Aorta (tissue), 5 donors: Measurements from ENCODE around the gene PLXNA2. TPM values are rescaled to one million over a fixed set of nuclear protein-coding genes. Genes with fewer than 3 reads are reported as not detected.

Experiments
- ATAC-seq: fragments of 200-7000 bp; cut with Tn5 transposase; one replicate; pipeline ENCODE4 v1.9.1; 2022; ENCODE audit warnings: moderate library complexity; ENCODE audit not compliant: low FRiP score
- DNase-seq, 2 donors: peaks; one replicate each; pipeline ENCODE4 v3.0.0-alpha.2; 2020
- H3K27ac ChIP-seq, 2 donors: one replicate each; pipeline ENCODE4 v1.5.1; 2013; ENCODE audit warnings: low read length in 2 of 2, mild to moderate bottlenecking in 2 of 2, moderate library complexity in 2 of 2, control low read depth in 1 of 2, inconsistent platforms in 1 of 2, low read depth in 1 of 2
- H3K27me3 ChIP-seq, 2 donors: one replicate each; pipeline ENCODE4 v1.6.1; 2013; ENCODE audit warnings: control low read depth in 1 of 2, low read length in 1 of 2, mild to moderate bottlenecking in 1 of 2, moderate library complexity in 1 of 2; ENCODE audit not compliant: insufficient read depth in 2 of 2, control insufficient read depth in 1 of 2
- H3K36me3 ChIP-seq, 2 donors: one replicate each; pipeline ENCODE4 v1.6.1; 2013; ENCODE audit warnings: control low read depth in 1 of 2, low read length in 1 of 2, mild to moderate bottlenecking in 1 of 2; ENCODE audit not compliant: insufficient read depth in 2 of 2, control insufficient read depth in 1 of 2
- H3K4me1 ChIP-seq, 2 donors: one replicate each; pipeline ENCODE4 v1.6.1; 2013; ENCODE audit warnings: low read length in 2 of 2, control low read depth in 1 of 2, mild to moderate bottlenecking in 1 of 2, moderate library complexity in 1 of 2; ENCODE audit not compliant: insufficient read depth in 2 of 2, control insufficient read depth in 1 of 2
- H3K4me3 ChIP-seq, 2 donors: one replicate each; pipeline ENCODE4 v1.5.1; 2013; ENCODE audit warnings: low read length in 2 of 2, control low read depth in 1 of 2, mild to moderate bottlenecking in 1 of 2
- H3K9me3 ChIP-seq: one replicate; pipeline ENCODE4 v1.6.1; 2013; ENCODE audit warnings: mild to moderate bottlenecking, low read length; ENCODE audit not compliant: control insufficient read depth
- WGBS, 2 donors: extraction: QIAGEN DNeasy Blood & Tissue Kit; methylation state at CpG; one replicate each; pipeline ENCODE4 v1.1.7; 2013; 5-methylcytosine and 5-hydroxymethylcytosine counted together
- intact Hi-C, 2 donors: fragments of 100-400 bp; cut with DNase I; formaldehyde crosslinking; loops; one replicate each; pipeline versions ENCODE4 v1.14.2 to v1.15.0; 2022
- polyA plus RNA-seq, 2 donors: library from polyadenylated mRNA; stranded (reverse); fragments of 200-250 nt; gene quantifications; one replicate each; pipeline ENCODE4 v1.2.3, GENCODE V29; 2013
- total RNA-seq, 2 donors: library from RNA; stranded (reverse); fragmentation: NEBNext Ultra II Directional; extraction: Animal tissue kit (Norgen Biotek cat#: 25700); gene quantifications; one replicate each; pipeline ENCODE4 v1.2.1, GENCODE V29; 2021
- donor health status: healthy with polysubstance abuse.
- donor health status: Bipolar disorder and iron deficiency.
- donor health status: DM: no; HTN: no; CAD: no.
- donor health status: DM: no; HTN: no; CAD: no.
- donor health status: DM: yes; HTN: yes; CAD: no.

The PLXNA2 gene
- total and polyA plus RNA-seq, 4 donors, result 2.9 to 37.3 (median 30.0) TPM

DNA sequence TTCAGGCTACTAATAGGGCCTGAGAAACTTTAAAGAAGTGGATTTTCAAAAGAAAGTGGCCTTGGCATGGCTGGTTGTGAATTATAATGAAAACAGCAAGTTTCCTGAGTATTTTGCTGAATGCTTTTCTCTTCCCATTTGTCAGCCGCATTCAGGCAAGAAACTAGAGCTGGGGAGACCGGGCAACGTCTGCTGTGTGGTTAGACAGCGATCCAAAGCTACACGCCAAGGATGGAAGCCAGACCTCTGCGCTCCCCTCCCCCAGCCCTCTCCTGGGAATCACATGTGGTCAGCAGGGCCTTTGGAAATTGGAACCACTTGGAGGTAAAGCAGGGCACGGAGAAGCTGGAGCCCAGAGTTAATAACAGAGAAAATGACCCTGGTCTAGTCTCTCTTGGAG, 219.2 kb downstream of the PLXNA2 start:
- intact Hi-C loops, result loop anchor here (5.0 to 10.0 kb wide), 2 partner anchors 222 to 1180 kb away; no protein-coding TSS in a partner anchor
- H3K36me3 ChIP-seq, result no peaks in the 10 kb centered on the region

DNA sequence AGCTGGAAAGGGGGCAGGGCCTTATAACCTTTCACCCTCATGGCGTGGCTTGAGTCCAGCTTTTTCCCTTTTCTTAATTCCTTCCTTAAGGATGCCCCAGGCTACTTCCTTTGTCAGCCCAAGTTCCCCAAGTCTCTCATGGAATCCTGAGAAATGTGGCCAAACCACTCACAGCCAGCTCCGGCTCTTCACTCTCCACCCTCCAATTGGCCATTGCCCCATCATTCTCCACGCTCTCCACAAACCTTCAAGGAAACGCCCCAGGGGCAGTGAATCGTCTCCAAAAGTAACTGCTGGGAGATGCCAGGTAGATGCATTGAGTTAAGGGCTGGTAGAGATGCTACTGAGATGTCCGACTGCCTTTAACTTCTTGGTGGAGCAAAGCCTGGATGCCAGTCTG, 219.8 kb downstream of the PLXNA2 start:
- 75 to 84% methylated on average over 6 of the region's 6 CpGs for WGBS, 2 donors
- Histone ChIP-seq H3K9me3 (no peaks in the 10 kb centered on the region), H3K27ac (no peak overlapping the region), H3K4me1 (peaks cover 0 to 3% of the 10 kb centered on the region in 2 donors), H3K36me3 (no peaks in the 10 kb centered on the region), H3K4me3 (no peak overlapping the region), H3K27me3 (no peaks in the 10 kb centered on the region)
- intact Hi-C loops, result loop anchor here (5.0 to 10.0 kb wide), 2 partner anchors 68 to 1180 kb away; no protein-coding TSS in a partner anchor
- DNase-seq, result peak in 1 of 2 donors; percentile 34
- ATAC-seq, result no peak

More for the DNA sequence above, 219.2 kb downstream of the PLXNA2 start:
- DNase-seq (peak in 1 of 2 donors; percentile 69), ATAC-seq (peak; percentile 31)
- Histone ChIP-seq H3K27ac (peak overlapping the region in 1 of 2 donors; percentile 32), H3K9me3 (no peaks in the 10 kb centered on the region), H3K27me3 (no peaks in the 10 kb centered on the region), H3K4me1 (peaks cover 0 to 3% of the 10 kb centered on the region in 2 donors), H3K4me3 (no peak overlapping the region)
- 1 to 10% methylated on average over 7 of the region's 7 CpGs for whole genome bisulfite sequencing, 2 donors

DNA sequence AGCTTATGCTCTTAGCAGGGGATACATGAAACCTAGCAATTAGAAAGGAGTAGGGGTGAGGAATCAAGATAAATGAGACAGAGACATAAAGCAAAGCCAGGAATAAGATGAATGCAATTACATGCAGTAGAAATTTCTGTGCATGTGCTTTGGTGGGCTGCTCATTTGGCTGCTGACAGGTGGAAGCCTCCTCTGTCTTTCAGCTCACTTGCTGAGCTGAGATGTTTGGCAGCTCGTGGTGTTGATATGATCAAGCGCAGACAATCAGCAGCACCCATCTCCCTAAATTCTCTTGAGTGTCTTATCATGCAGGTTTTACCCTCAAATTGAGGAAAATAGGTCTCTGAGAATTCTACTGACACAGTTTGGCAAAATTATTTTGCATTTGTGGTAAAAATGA, 224.9 kb downstream of the PLXNA2 start:
- Histone ChIP-seq H3K9me3 (no peaks in the 10 kb centered on the region), H3K36me3 (no peaks in the 10 kb centered on the region), H3K27ac (no peak overlapping the region), H3K27me3 (no peaks in the 10 kb centered on the region), H3K4me3 (no peak overlapping the region), H3K4me1 (no peaks in the 10 kb centered on the region)
- no peak for ATAC-seq
- 91 to 92% methylated on average over 2 of the region's 2 CpGs for WGBS, 2 donors
- DNase-seq, result no peak
- intact Hi-C loops, result no loop called here

DNA sequence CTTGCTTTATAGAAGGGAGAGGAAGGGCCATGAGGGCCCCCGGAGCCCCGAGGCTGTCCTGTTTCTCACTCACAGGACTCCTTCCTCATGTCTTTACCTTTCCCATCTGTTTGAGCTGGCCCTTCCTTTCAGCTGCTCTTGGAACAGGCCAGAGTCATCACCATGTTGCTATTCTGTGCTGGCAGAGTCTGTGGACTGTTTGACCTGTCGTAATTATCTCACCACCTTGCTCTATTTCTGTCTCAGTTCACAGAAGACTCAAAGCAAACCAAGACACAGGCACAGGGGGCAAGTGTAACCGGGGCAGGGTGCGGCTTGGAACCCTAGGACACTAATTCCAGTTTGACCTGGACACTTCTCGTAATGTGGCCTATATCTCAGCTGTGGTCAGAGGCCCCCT, 228.9 kb downstream of the PLXNA2 start:
- Histone ChIP-seq H3K9me3 (no peaks in the 10 kb centered on the region), H3K27me3 (no peaks in the 10 kb centered on the region), H3K4me1 (no peaks in the 10 kb centered on the region), H3K36me3 (no peaks in the 10 kb centered on the region), H3K27ac (no peak overlapping the region), H3K4me3 (no peak overlapping the region)
- WGBS, 2 donors, result 80 to 81% methylated on average over 6 of the region's 6 CpGs
- DNase-seq (no peak), ATAC-seq (peak; percentile 6)
- intact Hi-C loops, result no loop called here

DNA sequence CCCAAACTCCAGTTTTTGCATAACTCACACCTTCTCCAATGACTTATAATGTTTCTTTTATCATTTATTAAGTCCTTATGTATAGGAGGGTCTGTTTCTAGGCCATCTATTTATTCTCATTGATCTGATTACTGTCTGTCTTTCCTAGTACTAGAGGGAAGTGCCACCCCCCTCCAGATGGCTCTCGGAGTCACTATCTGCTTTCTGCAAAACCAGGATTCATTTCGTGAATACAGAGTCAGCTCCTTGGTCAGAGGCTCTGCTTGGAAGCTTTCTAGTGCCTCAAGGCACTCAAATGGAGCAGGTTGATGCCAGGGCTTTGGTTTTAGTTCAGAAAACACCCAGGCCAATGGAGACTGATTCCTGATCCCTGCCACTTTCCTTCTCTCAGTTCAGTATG, 231.0 kb downstream of the PLXNA2 start:
- no peaks in the 10 kb centered on the region for H3K36me3 ChIP-seq
- H3K4me3 ChIP-seq, result no peak overlapping the region
- no peaks in the 10 kb centered on the region for H3K4me1 ChIP-seq
- H3K9me3 ChIP-seq, result no peaks in the 10 kb centered on the region
- WGBS, 2 donors, result 90 to 94% methylated on average over 2 of the region's 2 CpGs
- intact Hi-C loops, result no loop called here
- ATAC-seq, result no peak
- no peak for DNase-seq
- no peaks in the 10 kb centered on the region for H3K27me3 ChIP-seq
- no peak overlapping the region for H3K27ac ChIP-seq

DNA sequence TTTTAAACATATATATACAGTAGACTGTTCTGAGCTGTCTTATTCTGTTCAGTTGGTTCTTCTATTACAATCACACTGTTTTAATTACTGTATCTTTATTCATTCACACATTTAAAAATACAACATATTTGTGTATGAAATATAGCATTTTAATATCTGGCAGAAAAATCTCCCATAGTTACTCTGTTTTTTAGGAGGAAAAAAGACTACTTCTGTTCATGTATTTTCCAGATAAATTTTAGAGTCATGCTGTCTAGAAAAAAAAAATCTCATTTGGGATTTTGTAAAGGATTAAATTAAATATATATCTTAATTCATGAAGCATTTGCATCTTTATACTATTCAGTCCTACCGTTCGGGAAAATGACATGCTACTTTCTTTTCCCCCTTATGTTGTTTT, 231.5 kb downstream of the PLXNA2 start:
- intact Hi-C loops, result no loop called here
- Histone ChIP-seq H3K27ac (no peak overlapping the region), H3K27me3 (no peaks in the 10 kb centered on the region), H3K9me3 (no peaks in the 10 kb centered on the region), H3K36me3 (no peaks in the 10 kb centered on the region), H3K4me1 (no peaks in the 10 kb centered on the region), H3K4me3 (no peak overlapping the region)
- 46 to 48% methylated on average over 2 of the region's 2 CpGs for whole genome bisulfite sequencing, 2 donors
- DNase-seq (no peak), ATAC-seq (no peak)

DNA sequence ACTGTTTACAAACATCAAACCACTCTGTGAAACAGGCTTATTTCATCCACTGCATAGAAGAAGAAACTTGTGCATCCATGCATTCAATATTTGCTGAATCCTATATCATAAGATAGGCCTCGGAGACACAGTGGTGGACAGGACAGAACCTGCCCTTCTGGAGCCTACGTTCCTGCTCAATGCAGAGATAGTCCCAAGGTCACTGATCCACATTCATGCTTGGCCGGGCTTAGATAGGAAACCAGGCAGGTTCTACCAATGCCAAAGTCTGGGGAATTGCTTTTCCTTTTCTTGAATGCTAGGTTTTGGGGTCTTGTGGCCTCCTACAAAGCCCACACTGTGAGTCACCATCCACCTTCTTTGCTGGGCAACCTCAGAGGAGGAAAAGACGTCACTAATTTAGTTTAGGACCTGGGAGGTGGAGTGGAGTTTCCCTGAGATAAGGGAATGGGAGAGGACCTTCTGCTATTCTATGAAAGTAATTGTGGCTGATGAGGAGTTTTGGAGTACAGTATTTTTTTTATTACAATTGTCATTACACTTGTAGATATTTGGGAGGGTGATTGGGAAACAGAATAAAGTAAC, 233.6 kb downstream of the PLXNA2 start:
- intact Hi-C loops, result no loop called here
- H3K36me3 ChIP-seq, result no peaks in the 10 kb centered on the region
- H3K27me3 ChIP-seq, result no peaks in the 10 kb centered on the region
- H3K9me3 ChIP-seq, result no peaks in the 10 kb centered on the region
- no peak overlapping the region for H3K27ac ChIP-seq
- no peak for ATAC-seq
- peaks cover 0 to 2% of the 10 kb centered on the region in 2 donors for H3K4me1 ChIP-seq
- WGBS, 2 donors, result 90 to 92% methylated on average over 4 of the region's 4 CpGs
- no peak for DNase-seq
- no peak overlapping the region for H3K4me3 ChIP-seq

DNA sequence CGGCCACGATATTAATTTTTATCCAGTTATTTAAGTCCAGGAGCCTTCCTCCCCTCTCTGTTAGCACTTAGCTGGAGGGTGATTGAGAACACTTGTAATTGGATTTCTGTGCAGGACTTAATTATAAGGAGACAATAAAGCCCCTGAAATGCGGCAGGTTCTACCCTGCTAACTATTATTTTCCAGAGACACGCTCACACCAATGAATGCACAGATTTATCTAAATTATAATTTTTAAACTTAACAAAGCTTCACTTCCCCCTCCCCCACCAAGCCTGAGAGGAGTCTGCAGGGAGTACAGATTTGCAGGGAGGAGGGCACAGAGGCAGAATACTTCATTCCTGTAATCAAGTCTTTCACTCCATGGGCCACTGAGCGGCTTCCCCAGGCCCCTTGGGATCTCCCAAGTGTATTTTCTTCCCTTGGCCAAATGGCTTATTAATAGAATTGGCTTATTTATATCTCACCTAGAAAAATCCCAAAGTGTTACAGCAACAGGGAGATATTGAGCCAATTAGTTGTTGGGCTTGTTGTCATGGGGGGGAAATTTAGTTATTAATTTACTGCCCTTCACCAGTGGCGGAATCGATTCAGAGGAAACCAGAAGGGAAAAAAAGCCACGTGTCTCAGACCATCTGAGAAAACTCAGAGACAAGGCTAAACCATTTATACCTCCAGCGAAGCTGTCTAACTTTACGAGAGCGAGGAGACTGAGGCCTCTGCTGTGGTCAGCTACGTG, 234.3 kb downstream of the PLXNA2 start:
- 90 to 92% methylated on average over 12 of the region's 12 CpGs for whole genome bisulfite sequencing, 2 donors
- Histone ChIP-seq H3K4me3 (no peak overlapping the region), H3K9me3 (no peaks in the 10 kb centered on the region), H3K36me3 (no peaks in the 10 kb centered on the region), H3K4me1 (peaks cover 0 to 2% of the 10 kb centered on the region in 2 donors), H3K27me3 (no peaks in the 10 kb centered on the region), H3K27ac (no peak overlapping the region)
- ATAC-seq (no peak), DNase-seq (no peak)
- intact Hi-C loops, result no loop called here

DNA sequence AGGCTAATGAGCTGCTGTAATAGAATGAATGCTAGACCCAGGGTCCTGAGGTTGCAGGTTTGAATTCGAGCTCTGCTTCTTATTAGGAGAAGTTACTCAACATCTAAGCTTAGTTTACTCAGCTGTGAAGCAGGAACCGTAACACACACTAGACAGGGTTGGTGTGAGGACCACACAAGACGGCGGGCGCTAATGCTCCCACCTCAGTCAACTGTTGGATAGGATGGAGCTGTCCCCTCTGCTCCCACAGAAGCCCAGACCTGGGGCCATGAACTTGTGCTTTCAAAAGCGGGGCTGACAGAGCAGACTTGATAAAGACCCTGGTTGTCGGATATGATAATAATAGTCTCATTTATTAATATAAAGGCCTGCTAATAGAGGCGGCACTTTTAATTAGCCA, 234.9 kb downstream of the PLXNA2 start:
- no peaks in the 10 kb centered on the region for H3K27me3 ChIP-seq
- no peaks in the 10 kb centered on the region for H3K36me3 ChIP-seq
- intact Hi-C loops, result no loop called here
- ATAC-seq (no peak), DNase-seq (peak in 1 of 2 donors; percentile 58)
- H3K4me1 ChIP-seq, result peaks cover 0 to 2% of the 10 kb centered on the region in 2 donors
- WGBS, 2 donors, result 95 to 98% methylated on average over 8 of the region's 8 CpGs
- H3K4me3 ChIP-seq, result no peak overlapping the region
- H3K9me3 ChIP-seq, result no peaks in the 10 kb centered on the region
- no peak overlapping the region for H3K27ac ChIP-seq
